B cell (primary cell): ENCODE measurements around the gene RGL3. TPM values are rescaled to one million over a fixed set of nuclear protein-coding genes. Genes with fewer than 3 reads are reported as not detected.

Experiments used
- ATAC-seq: fragments of 200-7000 bp; cut with Tn5 transposase; one replicate; pipeline ENCODE4 v1.10.0; 2021; ENCODE audit warnings: low read depth, mild to moderate bottlenecking, moderate number of reproducible peaks, moderate library complexity
- CTCF ChIA-PET: fragments of 350-600 bp; sonication (Branson Sonifier 250); formaldehyde crosslinking; loops from one replicate; lab custom pipeline; 2021; ENCODE audit warnings: antibody characterized with exemption, inconsistent platforms; lab: Charles Lee
- POLR2A ChIA-PET: fragments of 350-600 bp; sonication (Branson Sonifier 250); formaldehyde crosslinking; loops from one replicate; lab custom pipeline; 2021; ENCODE audit warnings: antibody characterized with exemption; lab: Charles Lee
- DNase-seq: peaks from one replicate; pipeline ENCODE4 v3.0.0; 2013
- H2AFZ ChIP-seq: 2 replicates; pipeline ENCODE4 v1.6.1; 2012; ENCODE audit warnings: mild to moderate bottlenecking, low read depth, low read length; ENCODE audit not compliant: insufficient read depth, poor library complexity, severe bottlenecking
- H3K27ac ChIP-seq, 2 donors: 1 replicate in 1 of 2; 2 replicates in 1 of 2; pipeline ENCODE4 v1.5.1; 2012 to 2013; ENCODE audit warnings: low read length in 2 of 2, mild to moderate bottlenecking in 2 of 2, moderate library complexity in 1 of 2
- H3K27me3 ChIP-seq, 4 experiments: fragments of 200-600 bp in 1 of 4; sonication (generic) in 1 of 4; replicated peaks in 1 of 4; 1 replicate in 2 of 4; 2 replicates in 2 of 4; pipeline versions ENCODE4 v1.6.1 to v1.7.0; 2013 to 2016; ENCODE audit warnings: low read length in 3 of 4, mild to moderate bottlenecking in 2 of 4, mixed read lengths in 1 of 4, moderate library complexity in 1 of 4; ENCODE audit not compliant: insufficient read depth in 4 of 4, control insufficient read depth in 3 of 4; ENCODE audit errors: control extremely low read depth in 1 of 4
- H3K36me3 ChIP-seq, 2 experiments: replicated peaks in 1 of 2; 1 replicate in 1 of 2; 2 replicates in 1 of 2; pipeline versions ENCODE4 v1.6.1 to v1.7.1; 2013; ENCODE audit warnings: low read length in 1 of 2; ENCODE audit not compliant: insufficient read depth in 2 of 2, control insufficient read depth in 1 of 2; ENCODE audit errors: control extremely low read depth in 1 of 2, extremely low read depth in 1 of 2
- H3K4me1 ChIP-seq, 2 donors: fragments of 200-600 bp in 1 of 2; sonication (generic) in 1 of 2; 1 replicate in 1 of 2; 2 replicates in 1 of 2; pipeline versions ENCODE4 v1.5.1 to v1.6.1; 2013 to 2017; ENCODE audit warnings: low read length in 2 of 2; ENCODE audit not compliant: control insufficient read depth in 2 of 2, insufficient read depth in 2 of 2
- H3K4me2 ChIP-seq: replicated peaks from 2 replicates; pipeline ENCODE3; 2012; ENCODE audit warnings: mild to moderate bottlenecking, low read depth, low read length; ENCODE audit not compliant: poor library complexity, severe bottlenecking
- H3K4me3 ChIP-seq, 5 experiments: fragments of 200-600 bp in 1 of 5; sonication (generic) in 1 of 5; 1 replicate in 3 of 5; 2 replicates in 2 of 5; pipeline versions ENCODE4 v1.5.1 to v1.7.0; 2011 to 2016; ENCODE audit warnings: low read length in 4 of 5, mild to moderate bottlenecking in 4 of 5, low read depth in 2 of 5, control low read depth in 1 of 5, moderate library complexity in 1 of 5; ENCODE audit not compliant: insufficient read depth in 1 of 5; ENCODE audit errors: control extremely low read depth in 1 of 5, extremely low read depth in 1 of 5
- H3K79me2 ChIP-seq: fragments of 200-600 bp; sonication (generic); one replicate; pipeline ENCODE4 v1.6.0; 2016; ENCODE audit warnings: low read length; ENCODE audit not compliant: control insufficient read depth, insufficient read depth
- H3K9ac ChIP-seq: fragments of 200-600 bp; sonication (generic); 2 replicates; pipeline ENCODE4 v1.6.1; 2017; ENCODE audit warnings: mild to moderate bottlenecking, low read length, moderate library complexity
- H3K9me3 ChIP-seq, 3 donors: one replicate each; pipeline versions ENCODE4 v1.6.1 to v1.7.1; 2013; ENCODE audit warnings: low read length in 2 of 3; ENCODE audit not compliant: control insufficient read depth in 2 of 3, insufficient read depth in 1 of 3; ENCODE audit errors: control extremely low read depth in 1 of 3
- H4K20me1 ChIP-seq: 2 replicates; pipeline ENCODE4 v1.6.0; 2012; ENCODE audit warnings: mild to moderate bottlenecking, low read length; ENCODE audit not compliant: insufficient read depth, control insufficient read depth, poor library complexity, severe bottlenecking
- H3K27ac Mint-ChIP-seq: one replicate; pipeline ENCODE4 v1.8.0; 2021; ENCODE audit warnings: mixed read lengths
- H3K27me3 Mint-ChIP-seq: one replicate; pipeline ENCODE4 v1.8.0; 2021; ENCODE audit warnings: mixed read lengths
- H3K4me1 Mint-ChIP-seq: one replicate; pipeline ENCODE4 v1.8.0; 2021; ENCODE audit warnings: mixed read lengths
- H3K4me3 Mint-ChIP-seq: one replicate; pipeline ENCODE4 v1.8.0; 2021; ENCODE audit warnings: mixed read lengths
- H3K9me3 Mint-ChIP-seq: one replicate; pipeline ENCODE4 v1.8.0; 2022; ENCODE audit warnings: mixed read lengths; ENCODE audit not compliant: insufficient read depth
- EZH2 ChIP-seq: IDR thresholded peaks from 2 replicates; pipeline ENCODE4 v1.6.1; 2012; ENCODE audit warnings: borderline replicate concordance, low read depth, mild to moderate bottlenecking, moderate library complexity, low read length; ENCODE audit not compliant: insufficient read depth, poor library complexity, severe bottlenecking
- WGBS: methylation state at CpG from one replicate; pipeline ENCODE4 v1.1.5; 2013; ENCODE audit warnings: missing lambda C conversion rate; ENCODE audit not compliant: insufficient coverage; 5-methylcytosine and 5-hydroxymethylcytosine counted together
- intact Hi-C: fragments of 100-400 bp; cut with micrococcal nuclease; formaldehyde crosslinking; loops from one replicate; pipeline ENCODE4 v1.10.0; 2022
- polyA plus RNA-seq: library from polyadenylated mRNA; depleted of rRNA; stranded (reverse); fragments of >200 nt; gene quantifications from 2 replicates; pipeline ENCODE4 v1.2.3, GENCODE V29; 2012
- total RNA-seq, 2 donors: library from RNA; stranded (reverse); fragments of 120-200 nt in 1 of 2; gene quantifications; 1 replicate in 1 of 2; 2 replicates in 1 of 2; pipeline versions ENCODE4 v1.2.3 to v1.2.4, GENCODE V29; 2013 to 2022
- TF ChIP-seq, protein P1 (sequence below): fragments of 200-600 bp; IDR thresholded peaks from one replicate; pipeline ENCODE4 v1.8.0; 2022; ENCODE audit warnings: antibody characterized with exemption, mild to moderate bottlenecking

The RGL3 gene
- total and polyA plus RNA-seq, 2 donors (not counting 1 experiment from before 2014, with no cell fraction given): 0.54 to 2.8 TPM

DNA sequence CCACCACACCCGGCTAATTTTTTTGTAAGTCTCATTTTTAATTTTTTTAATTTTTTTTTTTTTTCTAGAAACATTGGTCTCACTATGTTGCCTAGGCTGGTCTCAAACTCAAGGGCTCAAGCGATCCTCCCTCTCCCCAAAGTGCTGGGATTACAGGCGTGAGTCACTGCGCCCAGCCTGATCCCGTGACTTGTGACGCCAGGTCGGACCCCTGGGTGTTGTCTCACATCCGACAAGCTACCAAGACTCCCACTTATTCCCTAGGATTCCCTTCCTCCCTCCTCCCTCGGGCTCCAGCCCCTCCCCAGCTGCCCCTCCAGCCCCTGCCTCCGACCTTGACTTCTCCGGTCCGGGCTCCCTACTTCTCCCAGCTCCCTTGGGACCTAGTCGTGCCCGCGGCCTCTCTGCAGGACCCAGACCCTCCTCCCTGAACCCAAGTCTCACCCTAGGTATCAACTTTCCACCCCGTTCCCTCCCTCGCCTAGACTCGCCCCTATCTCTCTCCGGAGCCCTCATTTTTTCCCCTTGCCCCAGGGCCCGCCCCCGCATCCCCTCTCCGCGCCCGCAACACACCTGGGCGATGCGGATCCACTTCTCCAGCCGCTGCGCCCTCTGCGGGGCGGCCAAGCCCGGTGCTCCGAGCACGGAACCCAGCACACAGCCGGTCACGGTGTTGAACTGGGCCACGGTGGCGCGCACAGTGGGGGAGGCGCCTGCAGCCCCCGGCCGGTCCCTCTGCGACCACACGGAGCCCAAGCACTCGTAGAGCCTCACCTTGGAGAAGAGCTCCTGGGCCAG lies 13.1 kb downstream of the RGL3 start:
- Mint-ChIP-seq H3K4me3 (no peak overlapping the region), H3K4me1 (peaks cover 3% of the 10 kb centered on the region), H3K27me3 (peaks cover 7% of the 10 kb centered on the region), H3K9me3 (no peaks in the 10 kb centered on the region), H3K27ac (no peak overlapping the region)
- intact Hi-C loops: no loop called here
- DNase-seq (peak; percentile 64), ATAC-seq (peak; percentile 60)
- Histone ChIP-seq H3K4me3 (no peak overlapping the region), H3K4me2 (peak overlapping the region; percentile 58), H2AFZ (peak overlapping the region; percentile 5), H3K4me1 (peaks cover 5 to 7% of the 10 kb centered on the region in 2 donors), H3K27ac (no peak overlapping the region), H3K9me3 (no peaks in the 10 kb centered on the region), H4K20me1 (no peaks in the 10 kb centered on the region), H3K9ac (no peak overlapping the region), H3K36me3 (no peaks in the 10 kb centered on the region), H3K27me3 (peaks cover 0 to 26% (median 4%) of the 10 kb centered on the region in 4 experiments), H3K79me2 (no peaks in the 10 kb centered on the region)
- TF ChIP-seq, protein P1, sequence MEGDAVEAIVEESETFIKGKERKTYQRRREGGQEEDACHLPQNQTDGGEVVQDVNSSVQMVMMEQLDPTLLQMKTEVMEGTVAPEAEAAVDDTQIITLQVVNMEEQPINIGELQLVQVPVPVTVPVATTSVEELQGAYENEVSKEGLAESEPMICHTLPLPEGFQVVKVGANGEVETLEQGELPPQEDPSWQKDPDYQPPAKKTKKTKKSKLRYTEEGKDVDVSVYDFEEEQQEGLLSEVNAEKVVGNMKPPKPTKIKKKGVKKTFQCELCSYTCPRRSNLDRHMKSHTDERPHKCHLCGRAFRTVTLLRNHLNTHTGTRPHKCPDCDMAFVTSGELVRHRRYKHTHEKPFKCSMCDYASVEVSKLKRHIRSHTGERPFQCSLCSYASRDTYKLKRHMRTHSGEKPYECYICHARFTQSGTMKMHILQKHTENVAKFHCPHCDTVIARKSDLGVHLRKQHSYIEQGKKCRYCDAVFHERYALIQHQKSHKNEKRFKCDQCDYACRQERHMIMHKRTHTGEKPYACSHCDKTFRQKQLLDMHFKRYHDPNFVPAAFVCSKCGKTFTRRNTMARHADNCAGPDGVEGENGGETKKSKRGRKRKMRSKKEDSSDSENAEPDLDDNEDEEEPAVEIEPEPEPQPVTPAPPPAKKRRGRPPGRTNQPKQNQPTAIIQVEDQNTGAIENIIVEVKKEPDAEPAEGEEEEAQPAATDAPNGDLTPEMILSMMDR: peak; percentile 22
- no peak for TF ChIP-seq EZH2
- ChIA-PET POLR2A (interaction anchor here (0.5 to 1.0 kb wide), 2 partner anchors 15 to 191 kb away, joined by 3 to 4 read pairs; partner anchors contain the start of gene ZNF627), CTCF (interaction anchor here (0.5 to 2.9 kb wide), 11 partner anchors 13 to 1407 kb away, joined by 3 to 17 read pairs (median 4); partner anchors contain the start of genes RGL3 and SWSAP1)
- 37% methylated on average over 42 of the region's 44 CpGs for WGBS
